Activated CD4-positive, alpha-beta memory T cell treated with anti-CD3 and anti-CD28 coated beads, Interleukin-2, amount 10 ng/mL, durations not matched to agents 7 days and 5 days (primary cell): ENCODE data around the gene KIF12. TPM values are rescaled to one million over a fixed set of nuclear protein-coding genes. Genes with fewer than 3 reads are reported as not detected.

Source experiments
- CTCF ChIA-PET: fragments of 350-600 bp; sonication (Branson Sonifier 250); formaldehyde crosslinking; loops from one replicate; lab custom pipeline; 2021; ENCODE audit warnings: antibody characterized with exemption, inconsistent platforms; lab: Charles Lee
- POLR2A ChIA-PET: fragments of 350-600 bp; sonication (Branson Sonifier 250); formaldehyde crosslinking; loops from one replicate; lab custom pipeline; 2021; ENCODE audit warnings: antibody characterized with exemption; lab: Charles Lee
- DNase-seq: peaks from one replicate; pipeline ENCODE4 v3.0.0-alpha.2; 2020
- H3K27ac Mint-ChIP-seq: one replicate; pipeline ENCODE4 v1.8.0; 2021; ENCODE audit warnings: mild to moderate bottlenecking, mixed read lengths
- H3K27me3 Mint-ChIP-seq: one replicate; pipeline ENCODE4 v1.8.0; 2021; ENCODE audit warnings: mixed read lengths
- H3K36me3 Mint-ChIP-seq: one replicate; pipeline ENCODE4 v1.8.0; 2021; ENCODE audit warnings: low read depth, mixed read lengths
- H3K4me1 Mint-ChIP-seq: one replicate; pipeline ENCODE4 v1.8.0; 2021; ENCODE audit warnings: mixed read lengths
- H3K4me3 Mint-ChIP-seq: one replicate; pipeline ENCODE4 v1.8.0; 2021; ENCODE audit warnings: mild to moderate bottlenecking, mixed read lengths
- H3K9me3 Mint-ChIP-seq: one replicate; pipeline ENCODE4 v1.8.0; 2021; ENCODE audit warnings: mixed read lengths
- total RNA-seq, 2 experiments: library from RNA; stranded (reverse); gene quantifications; one replicate each; pipeline ENCODE4 v1.2.3, GENCODE V29; 2021

The KIF12 gene
- total RNA-seq, 2 experiments from 2014 or later = not detected

GRCh38 chr9:114108016-114108833 lies 9.1 kb upstream of the KIF12 start:
- H3K4me1 Mint-ChIP-seq = no peaks in the 10 kb centered on the region
- CTCF ChIA-PET = interaction anchor here (0.6 to 3.9 kb wide), 17 partner anchors 9 to 206 kb away, joined by 3 to 34 read pairs (median 4); partner anchors contain the start of gene KIF12
- H3K27me3 Mint-ChIP-seq = peaks cover 12% of the 10 kb centered on the region
- no peaks in the 10 kb centered on the region for H3K9me3 Mint-ChIP-seq
- no peak overlapping the region for H3K4me3 Mint-ChIP-seq
- no peak overlapping the region for H3K27ac Mint-ChIP-seq
- POLR2A ChIA-PET = no interaction called here
- H3K36me3 Mint-ChIP-seq = no peaks in the 10 kb centered on the region
- peak; percentile 64 for DNase-seq

- no peak overlapping the region for H3K4me3 Mint-ChIP-seq
- H3K36me3 Mint-ChIP-seq = no peaks in the 10 kb centered on the region
These were observed 8.4 kb upstream of the KIF12 start for GRCh38 chr9:114107286-114108001.

GRCh38 chr9:114105236-114105635 lies 6.1 kb upstream of the KIF12 start:
- Mint-ChIP-seq H3K36me3 (no peaks in the 10 kb centered on the region), H3K27me3 (peaks cover 15% of the 10 kb centered on the region), H3K4me1 (no peaks in the 10 kb centered on the region), H3K4me3 (no peak overlapping the region), H3K27ac (no peak overlapping the region), H3K9me3 (no peaks in the 10 kb centered on the region)
- ChIA-PET POLR2A (no interaction called here), CTCF (interaction anchor here (3.9 kb wide), 1 partner anchor 186 kb away, joined by 34 read pairs; no protein-coding TSS in a partner anchor)
- DNase-seq = no peak

More at GRCh38 chr9:114107286-114108001, 8.4 kb upstream of the KIF12 start:
- no peaks in the 10 kb centered on the region for H3K4me1 Mint-ChIP-seq
- no peaks in the 10 kb centered on the region for H3K9me3 Mint-ChIP-seq
- POLR2A ChIA-PET = no interaction called here
- peaks cover 12% of the 10 kb centered on the region for H3K27me3 Mint-ChIP-seq
- no peak overlapping the region for H3K27ac Mint-ChIP-seq
- CTCF ChIA-PET = interaction anchor here (0.5 to 3.9 kb wide), 10 partner anchors 12 to 636 kb away, joined by 3 to 34 read pairs (median 4); no protein-coding TSS in a partner anchor
- DNase-seq = no peak

- ChIA-PET POLR2A (no interaction called here), CTCF (interaction anchor here (2.0 kb wide), 1 partner anchor 20 kb away, joined by 5 read pairs; no protein-coding TSS in a partner anchor)
- DNase-seq = no peak
- Mint-ChIP-seq H3K27ac (no peak overlapping the region), H3K27me3 (peaks cover 14% of the 10 kb centered on the region), H3K4me1 (peaks cover 5% of the 10 kb centered on the region), H3K9me3 (no peaks in the 10 kb centered on the region), H3K4me3 (no peak overlapping the region), H3K36me3 (no peaks in the 10 kb centered on the region)
These were observed 3.4 kb upstream of the KIF12 start for GRCh38 chr9:114102484-114102883.

DNA sequence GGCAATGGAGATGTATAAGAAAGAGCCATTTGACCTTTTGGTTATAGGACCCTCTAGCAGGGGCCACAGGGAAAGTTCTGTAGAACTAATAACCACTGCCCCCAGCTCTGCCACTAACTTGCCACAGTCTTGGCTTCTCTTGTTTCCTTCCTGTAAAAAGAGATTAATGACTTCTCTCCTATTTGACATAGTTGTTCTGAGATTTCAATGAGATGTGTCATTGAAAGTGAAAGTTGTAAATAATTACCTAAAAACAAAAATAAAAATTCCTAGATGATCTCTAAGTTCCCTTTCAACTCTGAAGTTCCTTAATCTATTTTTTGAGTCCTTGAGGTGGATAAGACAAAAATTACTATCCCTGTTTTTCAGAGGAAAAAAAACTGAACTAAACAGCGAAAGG lies 1.4 kb upstream of the KIF12 start:
- peaks cover 21% of the 10 kb centered on the region for H3K27me3 Mint-ChIP-seq
- CTCF ChIA-PET = interaction anchor here (1.4 to 1.6 kb wide), 2 partner anchors 8 to 10 kb away, joined by 3 to 4 read pairs; no protein-coding TSS in a partner anchor

GRCh38 chr9:114099669-114100270 lies 678 bp upstream of the KIF12 start:
- no peak for DNase-seq
- Mint-ChIP-seq H3K4me3 (no peak overlapping the region), H3K27me3 (peaks cover 18% of the 10 kb centered on the region), H3K9me3 (no peaks in the 10 kb centered on the region), H3K4me1 (peaks cover 7% of the 10 kb centered on the region), H3K36me3 (no peaks in the 10 kb centered on the region), H3K27ac (no peak overlapping the region)
- ChIA-PET POLR2A (interaction anchor here (1.2 kb wide), 1 partner anchor 10 kb away, joined by 3 read pairs; no protein-coding TSS in a partner anchor), CTCF (interaction anchor here (1.2 to 1.6 kb wide), 2 partner anchors 9 to 17 kb away, joined by 3 to 4 read pairs; no protein-coding TSS in a partner anchor)

More for the DNA sequence above, 1.4 kb upstream of the KIF12 start:
- no peak for DNase-seq
- Mint-ChIP-seq H3K4me1 (peaks cover 7% of the 10 kb centered on the region), H3K9me3 (no peaks in the 10 kb centered on the region), H3K27ac (no peak overlapping the region), H3K36me3 (no peaks in the 10 kb centered on the region), H3K4me3 (no peak overlapping the region)
- POLR2A ChIA-PET = interaction anchor here (1.2 kb wide), 1 partner anchor 11 kb away, joined by 3 read pairs; no protein-coding TSS in a partner anchor

- no peaks in the 10 kb centered on the region for H3K9me3 Mint-ChIP-seq
- no peaks in the 10 kb centered on the region for H3K36me3 Mint-ChIP-seq
- POLR2A ChIA-PET = no interaction called here
- DNase-seq = no peak
- CTCF ChIA-PET = interaction anchor here (1.1 kb wide), 1 partner anchor 16 kb away, joined by 3 read pairs; no protein-coding TSS in a partner anchor
- H3K27me3 Mint-ChIP-seq = peaks cover 20% of the 10 kb centered on the region
- H3K4me1 Mint-ChIP-seq = peaks cover 7% of the 10 kb centered on the region
- H3K4me3 Mint-ChIP-seq = no peak overlapping the region
- H3K27ac Mint-ChIP-seq = no peak overlapping the region
These were observed 814 bp downstream of the KIF12 start for GRCh38 chr9:114098021-114098935.

- H3K27me3 Mint-ChIP-seq = peaks cover 20% of the 10 kb centered on the region
- no peak for DNase-seq
- H3K4me3 Mint-ChIP-seq = no peak overlapping the region
- H3K36me3 Mint-ChIP-seq = no peaks in the 10 kb centered on the region
- H3K4me1 Mint-ChIP-seq = peaks cover 7% of the 10 kb centered on the region
- H3K27ac Mint-ChIP-seq = no peak overlapping the region
- POLR2A ChIA-PET = no interaction called here
- no peaks in the 10 kb centered on the region for H3K9me3 Mint-ChIP-seq
- CTCF ChIA-PET = interaction anchor here (1.1 kb wide), 1 partner anchor 15 kb away, joined by 3 read pairs; no protein-coding TSS in a partner anchor
These were observed 1.5 kb downstream of the KIF12 start for GRCh38 chr9:114097613-114098020.

- Mint-ChIP-seq H3K27ac (no peak overlapping the region), H3K9me3 (no peaks in the 10 kb centered on the region), H3K27me3 (peaks cover 20% of the 10 kb centered on the region), H3K36me3 (no peaks in the 10 kb centered on the region), H3K4me1 (peaks cover 7% of the 10 kb centered on the region), H3K4me3 (no peak overlapping the region)
- ChIA-PET POLR2A (no interaction called here), CTCF (interaction anchor here (1.1 to 1.3 kb wide), 2 partner anchors 14 to 18 kb away, joined by 3 read pairs; no protein-coding TSS in a partner anchor)
- DNase-seq = no peak
These were observed 2.1 kb downstream of the KIF12 start for GRCh38 chr9:114096866-114097612.

DNA sequence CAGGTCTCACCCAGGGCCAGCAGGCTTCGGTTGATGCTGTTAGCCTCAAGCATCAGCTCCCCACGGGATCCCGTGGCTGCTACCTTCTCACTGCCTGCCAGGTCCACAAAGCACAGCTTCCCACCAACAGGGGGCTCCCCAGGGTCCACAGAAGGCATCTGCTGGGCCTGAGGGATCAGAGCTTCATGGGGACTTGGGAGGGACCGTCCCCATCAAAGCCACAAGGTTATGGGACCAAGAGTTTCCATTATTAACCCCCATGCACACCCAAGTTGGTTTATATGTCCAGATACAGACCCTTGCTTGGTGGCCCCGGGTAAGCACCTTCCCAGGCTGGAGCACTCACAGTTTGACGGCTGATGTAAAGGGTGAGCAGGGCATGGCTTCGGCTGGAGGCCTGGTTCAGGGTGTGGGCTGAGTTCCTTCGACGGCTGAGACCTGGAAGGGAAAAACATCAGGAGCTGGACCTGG lies 3.0 kb downstream of the KIF12 start:
- POLR2A ChIA-PET = no interaction called here
- Mint-ChIP-seq H3K4me1 (peaks cover 7% of the 10 kb centered on the region), H3K9me3 (no peaks in the 10 kb centered on the region), H3K4me3 (no peak overlapping the region), H3K36me3 (no peaks in the 10 kb centered on the region), H3K27me3 (peaks cover 18% of the 10 kb centered on the region), H3K27ac (no peak overlapping the region)
- DNase-seq = no peak
- CTCF ChIA-PET = interaction anchor here (1.1 to 1.3 kb wide), 2 partner anchors 13 to 17 kb away, joined by 3 to 8 read pairs; no protein-coding TSS in a partner anchor

DNA sequence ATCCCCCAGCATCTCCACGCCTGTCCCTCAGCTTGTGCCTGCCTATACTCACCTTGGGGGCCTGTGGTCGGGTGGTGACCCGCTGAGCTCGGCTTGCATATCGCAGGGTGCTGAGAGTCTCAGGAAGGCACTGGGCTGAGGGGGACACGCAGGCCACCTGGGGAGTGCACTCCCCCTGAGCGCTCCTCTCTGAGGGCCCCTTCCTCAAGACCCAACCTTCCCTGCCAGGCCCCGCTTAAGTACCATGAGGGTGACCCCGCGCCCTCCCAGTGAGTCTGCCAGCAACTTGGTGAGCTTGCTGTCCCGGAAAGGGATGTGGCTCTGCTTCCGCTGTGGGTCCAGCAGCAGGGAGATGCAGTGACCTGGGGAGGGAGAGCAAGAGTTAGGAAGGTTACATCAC lies 4.1 kb downstream of the KIF12 start:
- Mint-ChIP-seq H3K9me3 (no peaks in the 10 kb centered on the region), H3K4me1 (peaks cover 7% of the 10 kb centered on the region), H3K4me3 (no peak overlapping the region), H3K27ac (no peak overlapping the region), H3K36me3 (no peaks in the 10 kb centered on the region), H3K27me3 (peaks cover 18% of the 10 kb centered on the region)
- DNase-seq = no peak
- ChIA-PET POLR2A (no interaction called here), CTCF (no interaction called here)
